Breast epithelium (tissue), 4 donors: Measurements from ENCODE around the gene DYNLRB1. TPM values are rescaled to one million over a fixed set of nuclear protein-coding genes. Genes with fewer than 3 reads are reported as not detected.

Source experiments
- DNase-seq, 2 donors: peaks; one replicate each; pipeline ENCODE4 v3.0.0-alpha.2; 2019; ENCODE audit warnings: low spot score in 2 of 2
- H3K27ac ChIP-seq, 2 donors: fragments of 200-600 bp; sonication (generic) in 1 of 2; one replicate each; pipeline ENCODE4 v1.5.1; 2016 to 2019; ENCODE audit warnings: mild to moderate bottlenecking in 1 of 2
- H3K27me3 ChIP-seq, 2 donors: fragments of 200-600 bp; sonication (generic) in 1 of 2; one replicate each; pipeline versions ENCODE4 v1.5.1 to v1.6.0; 2017 to 2019; ENCODE audit warnings: control low read depth in 1 of 2, mild to moderate bottlenecking in 1 of 2
- H3K36me3 ChIP-seq: fragments of 200-600 bp; one replicate; pipeline ENCODE4 v1.5.1; 2019
- H3K4me1 ChIP-seq, 2 donors: fragments of 200-600 bp; sonication (generic); one replicate each; pipeline ENCODE4 v1.5.1; 2016 to 2019; ENCODE audit warnings: control low read depth in 1 of 2
- H3K4me3 ChIP-seq, 3 donors: fragments of 200-600 bp; sonication (generic); 1 replicate in 2 of 3; 2 replicates in 1 of 3; pipeline ENCODE4 v1.5.1; 2016 to 2019; ENCODE audit warnings: mild to moderate bottlenecking in 3 of 3, moderate library complexity in 2 of 3
- H3K9me3 ChIP-seq, 2 donors: fragments of 200-600 bp; sonication (generic) in 1 of 2; one replicate each; pipeline ENCODE4 v1.5.1; 2016 to 2019; ENCODE audit warnings: control low read depth in 1 of 2
- CTCF ChIP-seq, 3 donors: fragments of 450-650 bp; IDR thresholded peaks; one replicate each; pipeline ENCODE4 v1.5.1; 2016 to 2017; ENCODE audit warnings: antibody characterized with exemption in 3 of 3, mild to moderate bottlenecking in 3 of 3, moderate library complexity in 3 of 3
- POLR2A ChIP-seq: fragments of 450-650 bp; IDR thresholded peaks from one replicate; pipeline ENCODE4 v1.6.1; 2016; ENCODE audit warnings: antibody characterized with exemption, mild to moderate bottlenecking, moderate library complexity
- POLR2AphosphoS5 ChIP-seq, 3 donors: sonication (generic); formaldehyde crosslinking; IDR thresholded peaks; one replicate each; pipeline ENCODE4 v1.6.1; 2017; ENCODE audit warnings: antibody characterized with exemption in 3 of 3
- intact Hi-C: fragments of 100-400 bp; cut with DNase I; formaldehyde crosslinking; loops from one replicate; pipeline ENCODE4 v1.15.1; 2023; ENCODE audit warnings: low total_unique reads
- total RNA-seq, 3 donors: library from RNA; depleted of rRNA; stranded (reverse); fragments of >200 nt; gene quantifications; one replicate each; pipeline ENCODE4 v1.1.0, GENCODE V29; 2016

The DYNLRB1 gene
- total RNA-seq, 3 donors from 2014 or later = 77.7 to 100.0 (median 98.1) TPM

GRCh38 chr20:34532320-34532719 is 16.1 kb downstream of the DYNLRB1 start:
- Histone ChIP-seq H3K4me3 (no peak overlapping the region), H3K27me3 (no peaks in the 10 kb centered on the region), H3K27ac (no peak overlapping the region), H3K4me1 (no peaks in the 10 kb centered on the region), H3K36me3 (no peaks in the 10 kb centered on the region), H3K9me3 (no peaks in the 10 kb centered on the region)
- DNase-seq = no peak
- TF ChIP-seq POLR2AphosphoS5 (IDR thresholded peaks at IDR 0.05) = no peak
- no peak for TF ChIP-seq POLR2A
- no peak for TF ChIP-seq CTCF (IDR thresholded peaks at IDR 0.05)
- intact Hi-C loops = loop anchor here (10.0 kb wide), 1 partner anchor 172 kb away; the partner anchor contains the start of gene TP53INP2

DNA sequence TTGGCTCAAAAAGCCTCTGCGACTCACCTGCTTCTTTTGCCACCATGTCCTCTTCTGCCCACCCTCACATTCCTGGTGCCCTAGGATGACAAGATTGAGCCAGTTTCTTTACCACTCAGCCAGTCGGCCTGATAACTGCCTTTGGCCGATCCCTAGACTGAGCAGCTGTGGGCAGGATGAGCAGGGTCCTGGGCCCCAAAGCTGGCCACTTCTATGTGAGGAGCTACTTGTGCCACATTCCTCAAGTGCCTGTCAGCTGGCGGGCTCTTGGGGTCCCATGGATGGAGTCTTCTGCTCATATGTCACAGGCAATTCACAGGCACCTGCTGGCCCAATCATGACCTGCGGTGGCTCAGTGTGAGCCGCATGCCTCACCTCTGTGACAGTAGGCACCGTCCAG is 16.5 kb downstream of the DYNLRB1 start:
- no peaks in the 10 kb centered on the region for H3K4me1 ChIP-seq
- no peaks in the 10 kb centered on the region for H3K27me3 ChIP-seq
- no peak for TF ChIP-seq CTCF (IDR thresholded peaks at IDR 0.05)
- no peak for TF ChIP-seq POLR2AphosphoS5 (IDR thresholded peaks at IDR 0.05)
- TF ChIP-seq POLR2A = no peak
- H3K9me3 ChIP-seq = no peaks in the 10 kb centered on the region
- no peaks in the 10 kb centered on the region for H3K36me3 ChIP-seq
- no peak overlapping the region for H3K4me3 ChIP-seq
- no peak for DNase-seq
- intact Hi-C loops = loop anchor here (10.0 kb wide), 1 partner anchor 172 kb away; the partner anchor contains the start of gene TP53INP2
- H3K27ac ChIP-seq = no peak overlapping the region

GRCh38 chr20:34534391-34535165 is 18.4 kb downstream of the DYNLRB1 start:
- no peak for DNase-seq
- intact Hi-C loops = loop anchor here (10.0 kb wide), 1 partner anchor 170 kb away; the partner anchor contains the start of gene TP53INP2
- Histone ChIP-seq H3K4me3 (no peak overlapping the region), H3K27ac (no peak overlapping the region), H3K27me3 (no peaks in the 10 kb centered on the region), H3K36me3 (no peaks in the 10 kb centered on the region), H3K4me1 (no peaks in the 10 kb centered on the region), H3K9me3 (no peaks in the 10 kb centered on the region)
- TF ChIP-seq CTCF (IDR thresholded peaks at IDR 0.05) (no peak), POLR2A (no peak), POLR2AphosphoS5 (IDR thresholded peaks at IDR 0.05) (no peak)

DNA sequence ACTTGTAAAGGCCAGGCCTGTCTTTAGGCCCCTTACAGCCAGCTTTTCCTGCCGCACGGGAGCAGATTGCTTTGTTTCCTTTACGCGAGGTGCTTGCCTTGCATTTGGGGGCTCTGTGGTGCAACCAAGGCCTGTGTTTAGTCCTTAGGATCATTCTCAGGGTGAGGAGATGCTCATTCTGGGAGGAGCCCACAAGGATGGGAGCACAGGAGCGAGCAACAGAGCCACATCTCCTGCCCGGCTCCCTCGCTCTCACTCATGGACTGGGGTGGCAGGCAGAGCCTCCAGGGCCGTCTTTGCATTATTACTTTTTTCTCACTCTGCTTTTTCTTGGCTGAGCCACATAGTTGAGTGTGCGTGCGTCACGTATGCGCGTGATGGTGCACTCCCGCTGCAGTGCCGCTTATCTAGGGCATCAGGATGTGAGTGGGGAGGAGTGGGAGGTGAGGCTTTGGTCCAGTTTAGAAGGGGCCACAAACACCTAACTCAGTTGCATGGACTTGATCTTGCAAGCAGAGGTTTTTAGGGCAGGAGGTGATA is 19.1 kb downstream of the DYNLRB1 start:
- TF ChIP-seq POLR2AphosphoS5 (IDR thresholded peaks at IDR 0.05) (no peak), CTCF (IDR thresholded peaks at IDR 0.05) (no peak), POLR2A (no peak)
- intact Hi-C loops = loop anchor here (10.0 kb wide), 1 partner anchor 169 kb away; the partner anchor contains the start of gene TP53INP2
- no peak for DNase-seq

GRCh38 chr20:34535857-34536256 is 19.6 kb downstream of the DYNLRB1 start:
- Histone ChIP-seq H3K36me3 (peaks cover 9% of the 10 kb centered on the region), H3K27ac (no peak overlapping the region), H3K27me3 (no peaks in the 10 kb centered on the region), H3K9me3 (no peaks in the 10 kb centered on the region), H3K4me1 (no peaks in the 10 kb centered on the region), H3K4me3 (no peak overlapping the region)
- intact Hi-C loops = loop anchor here (10.0 kb wide), 1 partner anchor 169 kb away; the partner anchor contains the start of gene TP53INP2
- no peak for DNase-seq
- TF ChIP-seq CTCF (IDR thresholded peaks at IDR 0.05) (no peak), POLR2A (no peak), POLR2AphosphoS5 (IDR thresholded peaks at IDR 0.05) (no peak)

More for the DNA sequence above, 19.1 kb downstream of the DYNLRB1 start:
- no peaks in the 10 kb centered on the region for H3K27me3 ChIP-seq
- no peaks in the 10 kb centered on the region for H3K4me1 ChIP-seq
- H3K36me3 ChIP-seq = peaks cover 4% of the 10 kb centered on the region
- no peak overlapping the region for H3K4me3 ChIP-seq
- no peak overlapping the region for H3K27ac ChIP-seq
- H3K9me3 ChIP-seq = no peaks in the 10 kb centered on the region
